NCI-H1694 (cell line): ENCODE results near the gene MSX2.

ENCODE experiments used
- DNase-seq: peaks from one replicate; lab custom pipeline; 2025; lab: John Stamatoyannopoulos, UW

The MSX2 gene

DNA sequence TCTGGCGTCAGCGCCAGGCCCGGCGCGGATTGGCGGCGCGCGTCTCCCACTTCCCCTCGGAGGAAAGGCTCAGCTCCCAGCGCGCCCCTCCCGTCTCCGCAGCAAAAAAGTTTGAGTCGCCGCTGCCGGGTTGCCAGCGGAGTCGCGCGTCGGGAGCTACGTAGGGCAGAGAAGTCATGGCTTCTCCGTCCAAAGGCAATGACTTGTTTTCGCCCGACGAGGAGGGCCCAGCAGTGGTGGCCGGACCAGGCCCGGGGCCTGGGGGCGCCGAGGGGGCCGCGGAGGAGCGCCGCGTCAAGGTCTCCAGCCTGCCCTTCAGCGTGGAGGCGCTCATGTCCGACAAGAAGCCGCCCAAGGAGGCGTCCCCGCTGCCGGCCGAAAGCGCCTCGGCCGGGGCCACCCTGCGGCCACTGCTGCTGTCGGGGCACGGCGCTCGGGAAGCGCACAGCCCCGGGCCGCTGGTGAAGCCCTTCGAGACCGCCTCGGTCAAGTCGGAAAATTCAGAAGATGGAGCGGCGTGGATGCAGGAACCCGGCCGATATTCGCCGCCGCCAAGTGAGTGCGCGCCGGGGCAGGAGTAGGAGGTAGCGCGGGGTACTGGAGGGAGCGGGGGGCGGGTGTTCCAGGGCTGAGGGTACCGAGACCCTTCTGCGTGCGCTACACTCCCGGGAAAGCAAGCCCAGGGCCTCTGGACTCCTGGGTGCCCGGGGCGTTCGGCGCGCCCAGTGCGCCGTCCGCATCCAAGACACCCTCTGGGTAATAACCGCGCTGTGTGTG lies at the start of gene MSX2:
TSS of gene MSX2 (plus strand) at position 99 of the 777 bp plus-strand sequence. CDS start at position 177, 78 bp downstream.
- DNase-seq: no peak

DNA sequence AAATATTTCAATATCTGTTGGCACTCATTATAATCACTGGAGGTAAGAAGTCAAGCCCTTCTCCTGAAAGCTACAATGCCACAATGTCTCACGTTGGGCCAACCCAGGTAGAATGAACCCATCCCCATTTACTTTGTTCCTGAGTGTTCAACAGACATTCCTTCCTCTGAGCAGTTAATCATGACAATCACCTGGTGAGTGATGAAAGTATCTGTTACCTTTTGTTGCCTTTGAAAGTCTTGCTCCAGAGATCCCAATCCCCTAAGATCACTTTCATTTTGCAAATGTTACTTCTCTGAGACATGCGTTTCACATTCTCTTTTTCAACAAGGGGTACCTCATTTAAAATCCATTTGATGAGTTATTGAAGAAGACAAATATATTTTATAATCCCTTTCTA lies 49.3 kb upstream of the MSX2 start:
- DNase-seq: no peak

DNA sequence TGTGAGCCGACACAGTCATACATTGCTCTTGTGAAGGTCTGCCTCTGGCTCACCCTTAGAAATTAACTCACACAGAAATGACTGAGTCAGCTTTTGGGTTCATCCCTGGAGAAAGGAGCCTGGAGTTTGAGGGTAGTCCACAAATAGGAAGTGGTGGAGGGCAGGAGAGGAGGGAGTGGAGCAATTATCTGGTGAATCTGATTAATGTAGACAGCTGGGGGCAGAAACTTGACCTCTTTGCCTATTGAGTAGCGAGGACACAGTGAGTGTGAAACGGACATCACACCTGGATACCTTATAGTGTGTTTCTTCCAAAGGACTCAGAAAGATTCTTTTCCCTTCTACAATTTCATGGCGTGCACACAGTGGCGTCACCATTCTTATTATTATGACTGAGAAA lies 48.5 kb upstream of the MSX2 start:
- DNase-seq: no peak

DNA sequence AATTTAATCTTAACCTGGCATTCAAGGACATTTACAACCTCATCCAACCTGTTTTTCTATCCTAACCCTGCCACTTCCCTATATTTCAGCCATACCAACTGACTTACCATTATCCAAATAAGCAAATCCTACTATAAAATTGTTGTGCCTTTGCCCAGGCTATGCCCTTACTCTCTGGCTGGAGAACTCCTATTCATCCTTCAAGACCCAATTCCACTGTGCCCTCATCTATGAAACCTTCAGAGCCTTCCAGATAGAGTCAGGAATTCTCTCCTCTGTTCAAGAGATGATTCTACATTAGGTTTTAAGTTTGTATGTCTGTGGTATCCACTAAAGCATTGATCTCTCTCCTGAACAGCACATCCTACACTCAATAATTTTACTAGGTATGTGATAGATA lies 46.3 kb upstream of the MSX2 start:
- no peak for DNase-seq

DNA sequence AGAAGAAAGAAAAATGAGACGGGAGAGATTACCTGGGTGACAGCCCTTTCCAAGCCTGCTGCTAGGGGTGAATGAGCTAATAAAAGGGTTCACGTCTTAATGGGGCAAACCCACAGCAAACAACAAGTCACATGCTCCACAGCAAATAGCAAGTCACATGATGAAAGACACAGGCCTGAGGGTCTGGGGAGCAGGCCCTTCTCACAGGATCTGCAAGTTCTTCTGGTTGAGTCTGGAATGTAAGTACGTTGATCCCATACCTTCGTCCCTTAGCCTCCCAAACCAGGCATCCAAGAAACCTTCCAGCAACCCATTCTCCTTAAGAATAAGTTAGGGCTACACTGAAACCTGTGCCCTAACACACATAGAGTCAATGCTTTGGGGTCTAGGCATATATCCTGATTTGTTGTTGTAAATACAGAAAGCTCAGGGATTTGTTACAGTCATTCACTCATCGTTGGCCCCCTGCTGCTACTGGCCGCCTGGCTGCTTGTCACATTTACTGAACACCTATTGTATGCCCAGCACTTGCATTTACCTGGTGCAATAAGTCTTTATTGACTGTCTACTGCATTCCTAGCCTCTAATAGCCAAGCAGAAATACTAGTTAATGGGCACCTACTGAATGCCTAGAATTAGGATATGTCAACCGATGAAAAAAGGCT lies 43.3 kb upstream of the MSX2 start:
- DNase-seq: no peak

DNA sequence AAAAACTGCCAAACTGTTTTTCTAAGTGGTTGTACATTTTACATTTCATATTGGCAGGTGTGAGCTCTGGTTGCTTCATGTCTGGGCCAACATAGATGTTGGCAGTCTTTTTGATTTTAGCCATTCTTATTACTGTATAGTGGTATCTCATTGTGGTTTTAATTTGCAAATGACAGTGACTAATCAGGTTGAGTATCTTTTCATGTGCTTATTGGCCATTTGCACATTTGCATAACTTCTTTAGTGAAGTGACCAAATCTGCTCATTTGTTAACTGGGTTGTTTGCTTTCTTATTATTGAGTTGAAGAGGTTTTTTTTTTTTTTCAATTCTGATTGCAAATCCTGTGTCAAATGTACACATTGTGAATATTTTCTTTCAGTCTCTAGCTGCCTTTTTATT lies 36.9 kb upstream of the MSX2 start:
- no peak for DNase-seq

DNA sequence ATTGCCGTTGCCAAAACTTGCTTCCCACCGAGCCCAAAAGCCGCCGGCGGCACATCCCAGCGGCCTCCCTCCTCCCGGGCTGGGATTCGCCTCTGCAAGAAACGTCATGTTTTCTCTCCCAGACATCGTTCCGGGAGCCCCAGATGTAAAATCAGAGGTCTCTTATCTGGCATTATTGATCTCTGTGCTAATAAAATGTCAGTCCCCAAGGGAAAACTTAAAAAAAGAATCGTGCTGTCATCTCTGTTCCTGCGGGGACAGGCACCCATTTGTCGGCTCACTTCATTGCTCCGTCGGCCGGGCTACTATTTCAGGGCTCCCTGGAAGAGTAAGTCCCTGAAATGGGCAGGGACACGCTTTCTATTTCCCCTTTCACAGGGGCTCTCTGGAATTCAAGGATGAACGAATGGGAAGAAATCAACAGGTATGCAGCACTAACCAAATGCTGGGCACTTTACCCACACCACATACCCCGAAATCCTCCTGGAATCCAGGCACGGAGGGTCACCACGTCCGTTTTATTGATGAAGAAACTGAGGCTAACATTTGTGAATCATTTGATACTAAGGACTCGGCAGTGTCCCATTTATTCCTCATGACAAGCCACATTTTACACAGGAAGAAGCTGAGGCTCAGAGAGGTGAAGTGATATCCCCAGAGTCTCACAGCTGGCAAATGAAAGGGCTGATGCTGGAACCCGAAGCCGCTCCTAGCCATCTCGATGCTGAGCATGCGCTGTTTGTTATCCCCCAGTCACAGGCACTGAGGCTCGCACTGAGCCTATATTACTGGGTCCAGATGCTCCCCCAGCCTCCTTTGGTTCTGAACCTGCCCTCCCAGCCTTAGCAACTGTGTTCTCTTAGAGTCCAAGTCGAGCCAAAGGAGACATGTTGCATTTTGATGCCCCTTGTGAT lies 35.7 kb upstream of the MSX2 start:
- no peak for DNase-seq

DNA sequence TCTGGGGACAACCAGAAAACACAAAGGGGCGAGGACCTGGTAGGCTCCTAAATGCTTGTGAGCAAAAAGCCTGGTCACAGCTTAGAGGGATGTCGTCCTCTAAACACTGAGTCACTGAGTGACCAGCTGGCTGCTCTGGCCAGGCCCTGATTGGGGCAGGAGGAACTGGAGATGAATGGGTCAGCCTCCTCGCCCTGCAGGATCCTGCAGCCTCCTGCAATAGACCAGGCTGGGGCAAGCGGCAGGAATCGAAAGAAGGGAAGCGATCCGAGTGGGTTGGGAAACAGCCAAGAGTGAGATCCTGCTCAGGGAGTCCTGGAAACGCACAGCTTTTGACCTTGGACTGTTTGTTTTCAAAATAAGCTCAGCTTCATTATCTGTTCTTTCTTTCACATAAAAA lies 34.1 kb upstream of the MSX2 start:
- no peak for DNase-seq

DNA sequence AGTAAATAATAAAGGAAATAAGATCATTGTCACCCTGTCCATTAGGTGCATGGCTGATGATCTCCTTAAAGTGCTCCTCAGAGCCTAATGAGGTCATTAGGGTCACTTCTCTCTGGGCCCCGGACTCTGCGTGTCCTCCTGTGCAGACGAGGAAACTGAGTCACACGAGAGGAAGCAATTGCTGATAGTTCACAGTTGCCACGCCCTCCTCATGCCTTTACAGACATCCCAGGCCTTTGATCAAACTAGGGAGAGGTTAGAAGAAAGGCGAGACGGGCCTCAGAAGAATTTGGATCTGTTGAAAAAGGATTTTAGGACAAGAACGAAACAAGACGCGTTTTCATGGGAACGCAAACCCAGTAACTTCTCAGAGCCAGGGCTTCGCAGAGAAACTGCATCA lies 32.0 kb upstream of the MSX2 start:
- DNase-seq: no peak

DNA sequence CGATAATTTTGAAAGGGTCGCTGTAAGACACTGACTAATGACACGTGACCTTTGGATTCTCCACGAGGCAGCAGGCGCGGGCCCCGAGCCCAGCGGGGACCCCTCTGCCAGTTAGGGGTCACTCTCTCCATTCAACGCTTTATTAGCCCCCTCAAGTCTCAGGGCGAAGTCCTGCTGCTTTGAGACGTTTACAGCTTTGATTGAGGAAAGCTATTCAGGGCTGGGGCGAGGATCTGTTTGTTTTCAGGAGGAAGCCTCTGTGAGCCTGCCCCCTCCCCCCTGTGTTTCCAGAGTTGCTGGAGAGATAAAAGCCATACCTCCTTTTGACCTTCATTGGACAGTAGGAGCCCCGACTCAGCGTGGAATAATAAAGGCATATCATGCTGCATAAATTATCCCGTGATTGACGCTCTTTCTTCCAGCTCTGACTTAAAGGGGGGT lies 31.4 kb upstream of the MSX2 start:
- DNase-seq: no peak

DNA sequence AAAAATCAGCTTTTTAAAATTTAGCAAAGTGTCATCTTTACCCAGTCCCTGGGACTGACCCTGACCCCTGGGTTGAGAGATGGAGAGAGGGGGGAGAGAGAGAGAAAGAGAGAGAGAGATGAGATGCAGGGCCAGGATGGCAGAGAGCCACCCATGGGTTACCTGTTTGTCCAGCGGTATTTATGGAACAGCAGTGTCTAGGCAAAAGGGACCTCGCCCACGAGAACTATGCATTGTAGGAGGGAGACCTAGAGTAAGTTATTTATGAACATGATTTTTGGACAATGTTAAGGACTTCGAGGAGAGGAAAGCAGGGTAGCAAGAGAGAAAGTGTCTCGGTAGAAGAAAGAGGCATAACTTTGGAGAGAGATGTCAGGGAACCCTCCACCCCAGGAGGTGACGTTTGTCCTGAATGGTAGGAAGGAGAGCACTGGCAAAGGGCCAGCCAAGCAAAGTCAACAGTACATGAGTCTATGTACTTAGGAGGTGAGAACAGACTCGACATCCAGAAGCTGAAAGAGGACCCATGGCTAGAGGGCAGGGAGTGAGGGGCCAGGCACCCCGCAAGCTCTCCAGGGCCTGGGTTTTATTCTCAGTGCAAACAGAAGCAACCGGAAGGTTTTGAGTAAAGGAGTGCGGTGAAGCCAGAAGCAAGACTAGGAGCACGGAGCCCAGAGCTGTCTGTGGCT lies 30.5 kb upstream of the MSX2 start:
- no peak for DNase-seq

DNA sequence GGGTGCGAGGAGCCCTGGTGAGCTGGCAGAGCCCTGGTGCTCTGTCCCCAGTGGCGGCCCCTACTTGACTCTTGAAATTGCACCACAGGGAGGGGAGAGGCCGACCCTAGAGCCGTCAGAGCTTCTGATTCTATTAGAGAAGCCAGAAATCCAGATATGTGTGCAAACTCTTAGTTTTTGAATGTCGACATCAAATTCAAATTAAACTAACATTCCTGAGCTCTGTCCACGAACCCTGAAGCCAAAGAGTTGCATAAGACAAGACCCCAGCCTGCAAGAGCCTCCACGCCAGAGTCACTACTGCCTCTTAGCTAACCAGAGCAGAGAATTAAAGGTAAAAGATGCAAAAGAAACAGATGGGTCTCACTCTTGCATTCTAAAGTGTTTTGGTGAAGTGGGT lies 29.8 kb upstream of the MSX2 start:
- no peak for DNase-seq

DNA sequence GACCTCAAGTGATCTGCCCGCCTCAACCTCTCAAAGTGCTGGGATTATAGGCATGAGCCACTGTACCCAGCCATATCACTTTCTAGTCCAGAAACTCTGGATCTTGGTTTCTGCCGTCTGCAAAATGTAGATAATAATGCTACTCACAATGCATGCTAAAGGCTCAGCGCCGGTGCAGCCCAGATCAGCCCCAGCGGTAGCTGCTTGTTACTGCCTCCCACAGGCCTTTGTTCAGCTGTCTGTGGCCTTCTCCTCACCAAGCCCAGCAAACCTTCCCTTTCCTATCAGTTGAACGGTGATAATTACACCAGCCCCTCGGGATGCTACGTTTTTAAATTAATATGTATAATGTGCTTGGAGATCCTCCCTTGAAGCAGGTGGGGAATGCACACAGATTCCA lies 26.2 kb upstream of the MSX2 start:
- DNase-seq: no peak

DNA sequence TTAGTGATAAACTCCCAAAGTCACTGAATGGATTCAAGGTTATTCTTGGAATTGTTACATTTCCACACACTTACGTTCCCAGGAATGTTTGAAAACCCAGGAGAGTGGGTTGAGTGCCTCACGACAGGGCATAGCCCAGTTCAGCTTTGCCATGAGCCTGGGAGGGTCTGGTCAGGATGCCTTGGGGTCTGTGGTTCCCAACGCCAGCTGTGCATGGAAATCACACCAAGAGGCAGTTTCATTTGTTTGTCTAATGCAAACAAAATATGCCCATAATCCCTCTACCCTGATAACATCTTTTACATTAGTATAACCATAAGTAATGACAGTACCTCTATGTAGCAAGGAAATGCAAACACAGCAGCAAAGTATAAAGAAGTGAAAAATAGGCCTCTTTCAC lies 25.3 kb upstream of the MSX2 start:
- no peak for DNase-seq

DNA sequence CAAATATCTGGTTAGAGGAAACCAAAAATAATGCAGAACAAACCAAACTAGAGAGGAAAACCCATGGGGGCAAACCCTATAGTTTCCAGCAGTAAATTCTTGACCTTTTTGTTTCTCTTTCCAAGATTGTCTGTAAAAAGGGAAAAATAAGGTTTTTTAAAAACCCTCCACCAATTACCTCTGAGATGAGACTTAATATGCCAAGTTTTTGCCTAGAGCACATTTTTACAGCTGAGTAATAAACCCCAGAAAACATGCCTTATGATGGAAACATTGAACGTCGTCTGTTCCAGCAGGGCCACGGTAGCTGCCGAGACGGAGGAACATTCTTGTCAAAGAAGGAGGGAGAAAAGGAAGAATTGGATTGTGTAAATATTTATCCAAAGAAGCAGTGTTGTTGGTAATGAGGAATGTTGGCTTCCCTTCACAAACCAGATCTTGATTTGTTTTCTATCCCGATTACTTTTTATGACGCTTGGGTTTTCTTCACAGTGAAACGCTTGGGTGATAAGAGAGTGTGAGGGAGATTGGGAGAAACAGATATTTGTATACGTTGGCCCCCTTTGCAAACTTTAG lies 17.3 kb upstream of the MSX2 start:
- DNase-seq: no peak

DNA sequence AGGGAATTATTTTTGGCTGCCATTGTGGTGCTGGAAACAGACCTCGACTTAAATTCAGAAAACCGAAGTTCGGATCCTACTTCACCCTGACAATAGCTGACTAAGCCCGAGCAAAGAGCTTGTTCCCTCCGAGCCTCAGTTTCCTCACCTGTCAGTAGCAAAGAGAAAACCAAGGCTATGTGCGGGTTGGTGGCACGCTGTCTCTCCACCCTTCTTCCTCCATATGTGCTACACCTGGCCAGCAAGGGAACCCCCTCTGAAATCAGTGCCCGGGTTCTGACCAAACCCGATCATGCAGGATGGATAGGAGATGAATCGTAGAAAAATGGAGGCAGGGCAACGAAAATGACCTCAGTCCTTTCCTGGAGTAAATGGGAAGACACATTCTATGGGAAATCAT lies 16.7 kb upstream of the MSX2 start:
- no peak for DNase-seq

DNA sequence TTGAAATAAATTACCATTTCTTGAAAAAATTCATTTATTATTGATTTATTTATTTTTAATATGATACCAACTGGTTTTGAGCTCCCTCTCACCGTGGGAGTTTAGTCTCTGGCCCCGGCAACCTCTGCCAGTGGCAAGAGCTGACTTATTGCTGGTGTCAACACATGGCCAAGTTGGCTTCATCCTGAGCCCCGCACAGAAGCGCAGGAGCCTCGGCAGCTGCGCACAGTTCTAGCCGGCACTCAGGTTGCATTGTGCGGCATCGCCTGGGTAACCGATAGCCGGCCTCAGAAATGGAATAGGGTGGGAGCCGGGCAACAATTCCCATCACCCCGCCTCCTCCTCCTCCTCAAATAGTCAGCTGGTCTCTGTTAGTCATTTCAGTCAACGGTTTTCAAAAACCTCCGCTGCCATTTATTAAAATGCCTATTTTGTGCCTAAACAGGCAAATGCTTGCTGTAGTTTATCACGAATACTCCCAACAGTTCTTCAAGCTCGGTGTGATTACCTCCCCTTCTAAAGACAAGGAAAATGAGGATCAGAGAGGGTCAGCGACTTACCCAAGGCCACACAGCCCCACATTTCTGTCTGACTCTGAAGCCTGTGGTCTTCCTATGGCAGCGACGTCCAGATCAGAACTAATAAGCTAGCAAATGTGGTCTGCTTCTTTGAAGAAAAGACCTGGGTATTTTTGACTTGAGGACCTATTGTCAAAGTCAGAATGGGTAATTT lies 15.7 kb upstream of the MSX2 start:
- DNase-seq: no peak

DNA sequence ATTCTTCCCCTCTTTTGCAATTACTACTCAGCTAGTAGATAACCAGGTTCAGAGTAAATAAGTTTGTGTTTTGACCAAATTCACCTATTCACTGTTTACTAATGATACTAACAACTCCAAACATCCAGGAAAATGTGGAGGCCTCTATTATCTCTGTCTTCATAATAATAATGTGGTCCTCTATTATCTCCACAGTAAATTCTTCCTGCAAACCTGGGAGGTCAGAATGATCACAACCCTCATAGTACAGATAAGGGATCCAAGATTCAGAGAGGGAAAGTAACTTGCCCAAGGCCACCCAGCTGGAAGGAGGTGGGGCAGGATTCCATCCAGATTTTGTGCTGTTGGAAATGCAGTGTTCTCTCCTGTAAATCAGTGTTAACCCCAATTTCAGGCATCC lies 9.6 kb upstream of the MSX2 start:
- DNase-seq: no peak

DNA sequence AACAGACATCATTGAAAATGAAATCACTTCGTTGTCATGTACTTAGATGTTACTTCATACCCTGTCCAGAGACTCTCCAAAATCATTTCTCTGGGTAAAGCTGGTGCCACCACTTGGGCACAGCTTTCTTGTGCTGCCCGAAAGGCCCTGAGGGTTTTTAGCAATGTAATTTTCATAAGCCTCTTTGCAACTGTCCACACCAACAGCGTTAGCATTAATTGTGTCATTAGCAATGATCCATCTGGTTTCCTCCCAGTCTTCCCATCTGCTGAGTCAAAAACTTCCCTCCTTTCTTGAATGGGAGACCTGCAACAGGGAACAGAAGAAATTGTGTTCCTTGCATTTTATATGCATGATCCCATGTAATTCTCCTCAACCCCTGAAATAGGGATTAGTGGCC lies 8.6 kb upstream of the MSX2 start:
- no peak for DNase-seq

DNA sequence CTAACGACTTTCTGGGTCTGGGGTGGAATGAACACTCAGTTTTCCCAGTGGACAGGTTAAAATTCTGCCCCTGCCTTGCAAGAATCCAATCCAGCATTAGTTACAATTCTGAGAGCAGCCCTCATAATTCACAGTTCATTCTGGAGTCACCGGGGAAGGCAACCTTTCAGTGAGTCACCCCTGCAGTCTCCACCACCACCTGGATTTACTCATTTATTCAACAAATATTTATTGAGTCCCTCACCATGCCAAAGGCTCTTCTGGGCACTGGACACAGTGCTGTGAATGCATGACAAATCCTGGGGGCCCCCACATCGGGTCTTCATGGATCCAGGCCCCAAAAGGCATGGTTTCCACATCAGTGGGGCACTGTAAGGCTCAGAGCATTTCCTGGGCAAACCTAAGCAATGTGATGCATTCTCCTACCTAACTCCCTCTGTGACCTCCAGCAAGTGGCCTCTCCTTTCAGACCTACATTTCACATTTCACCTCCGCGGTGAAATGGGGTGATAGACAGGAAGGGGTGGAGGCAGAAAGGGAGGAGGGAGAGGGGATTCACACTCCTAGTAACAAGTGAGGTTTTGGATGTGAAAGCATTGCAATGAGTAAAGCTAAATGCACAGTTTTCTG lies 6.4 kb upstream of the MSX2 start:
- DNase-seq: no peak
